K562 (cell line): ENCODE measurements around the gene BEST2. TPM values are rescaled to one million over a fixed set of nuclear protein-coding genes. Genes with fewer than 3 reads are reported as not detected.

Source experiments
- ARHGAP35 ChIP-seq: fragments of 450-650 bp; IDR thresholded peaks from 2 replicates; pipeline ENCODE4 v1.6.1; 2018; ENCODE audit not compliant: partially characterized antibody
- ARID3B ChIP-seq: fragments of 250-450 bp; sonication (Bioruptor Pico); IDR thresholded peaks from 2 replicates; pipeline ENCODE4 v1.4.0; 2020; ENCODE audit warnings: borderline replicate concordance
- CEBPZ ChIP-seq: fragments of 150-350 bp; IDR thresholded peaks from 2 replicates; pipeline ENCODE4 v1.6.1; 2014; ENCODE audit warnings: low read depth, mild to moderate bottlenecking, low read length, borderline replicate concordance
- CGGBP1 ChIP-seq: fragments of 250-450 bp; sonication (Bioruptor Pico); IDR thresholded peaks from 2 replicates; pipeline ENCODE4 v1.9.0; 2021; ENCODE audit warnings: mild to moderate bottlenecking
- DMBX1 ChIP-seq: fragments of 250-450 bp; sonication (Bioruptor Pico); IDR thresholded peaks from 2 replicates; pipeline ENCODE4 v1.8.0; 2022; ENCODE audit warnings: inconsistent platforms, mild to moderate bottlenecking, moderate library complexity, borderline replicate concordance
- FIP1L1 ChIP-seq: fragments of 200-400 bp; formaldehyde crosslinking; IDR thresholded peaks from 2 replicates; pipeline ENCODE4 v1.6.1; 2018; ENCODE audit warnings: mild to moderate bottlenecking, low read depth, low read length; ENCODE audit not compliant: poor library complexity, severe bottlenecking
- FOXJ2 ChIP-seq: fragments of 200-800 bp; sonication (Bioruptor generic); IDR thresholded peaks from 2 replicates; pipeline ENCODE4 v1.6.1; 2016; ENCODE audit warnings: missing genetic modification characterization, missing compliant biosample characterization
- KAT8 ChIP-seq: fragments of 450-650 bp; IDR thresholded peaks from 2 replicates; pipeline ENCODE4 v1.6.1; 2016; ENCODE audit warnings: low read depth, mild to moderate bottlenecking
- KLF6 ChIP-seq: fragments of 250-450 bp; sonication (Bioruptor Pico); IDR thresholded peaks from 2 replicates; pipeline ENCODE4 v1.4.0; 2020; ENCODE audit warnings: mild to moderate bottlenecking, moderate library complexity, borderline replicate concordance
- LCOR ChIP-seq: sonication (generic); formaldehyde crosslinking; IDR thresholded peaks from 2 replicates; pipeline ENCODE4 v1.8.0; 2022; ENCODE audit warnings: mild to moderate bottlenecking, missing genetic modification reagents
- NFYB ChIP-seq: IDR thresholded peaks from 2 replicates; pipeline ENCODE4 v1.6.1; 2011; ENCODE audit warnings: mild to moderate bottlenecking, moderate library complexity; ENCODE audit not compliant: insufficient read length; ENCODE audit errors: extremely low read depth
- NR3C1 ChIP-seq: sonication (generic); formaldehyde crosslinking; IDR thresholded peaks from 2 replicates; pipeline ENCODE4 v1.8.1; 2022; ENCODE audit warnings: missing genetic modification reagents
- NR4A1 ChIP-seq, 2 experiments: fragments of 250-450 bp in 1 of 2; fragments of 450-650 bp in 1 of 2; sonication (Bioruptor Pico) in 1 of 2; IDR thresholded peaks; 2 replicates each; pipeline versions ENCODE4 v1.4.0 to v1.6.1; 2016 to 2020; ENCODE audit warnings: mild to moderate bottlenecking in 2 of 2, missing compliant biosample characterization in 1 of 2, missing genetic modification characterization in 1 of 2, moderate library complexity in 1 of 2
- TCF7 ChIP-seq: sonication (generic); IDR thresholded peaks from 2 replicates; pipeline ENCODE4 v1.6.1; 2016; ENCODE audit warnings: antibody characterized with exemption, borderline replicate concordance
- XRCC5 ChIP-seq: fragments of 200-400 bp; formaldehyde crosslinking; IDR thresholded peaks from 2 replicates; pipeline ENCODE4 v1.6.1; 2017; ENCODE audit warnings: low read depth, mild to moderate bottlenecking, low read length
- ZC3H11A ChIP-seq: IDR thresholded peaks from 2 replicates; pipeline ENCODE4 v1.6.1; 2012; ENCODE audit warnings: low read depth, low read length, improper control_type of control experiment
- ZNF121 ChIP-seq: sonication (generic); formaldehyde crosslinking; conservative IDR thresholded peaks from 2 replicates; pipeline ENCODE4 v1.8.0; 2022; ENCODE audit warnings: missing genetic modification reagents
- ZNF124 ChIP-seq: sonication (generic); formaldehyde crosslinking; IDR thresholded peaks from 2 replicates; pipeline ENCODE4 v1.8.1; 2022; ENCODE audit warnings: missing genetic modification reagents
- polyA plus RNA-seq, 8 experiments: library from polyadenylated mRNA; depleted of rRNA in 4 of 8; stranded (reverse) in 5 of 8; unstranded in 3 of 8; fragments of >200 nt; fragmentation: Nextera tagmentation in 2 of 8; fragmentation: Illumina TruSeq in 1 of 8; extraction: Ambion mirVana in 2 of 8; extraction: Trizol in 1 of 8; gene quantifications; 2 replicates each; pipeline versions ENCODE4 v1.2.1 to v1.2.3, GENCODE V29; 2011 to 2014; ENCODE audit warnings: inconsistent platforms in 1 of 8, missing spikeins in 1 of 8
- total RNA-seq, 7 experiments: library from RNA; depleted of rRNA in 6 of 7; stranded (reverse); fragments of >200 nt in 6 of 7; fragmentation: Illumina TruSeq in 2 of 7; extraction: Trizol in 2 of 7; gene quantifications; 2 replicates each; pipeline versions ENCODE4 v1.2.1 to v1.2.3, GENCODE V29; 2011 to 2021; ENCODE audit warnings: low replicate concordance in 1 of 7
- TF ChIP-seq, protein P1 (sequence below): sonication (generic); formaldehyde crosslinking; IDR thresholded peaks from 2 replicates; pipeline ENCODE4 v1.8.0; 2022; ENCODE audit warnings: missing genetic modification reagents, mild to moderate bottlenecking, moderate library complexity, borderline replicate concordance

BEST2 gene
- total and polyA plus RNA-seq, 9 of the 15 experiments (the other 6 are each of a cell fraction or from before 2014, with no cell fraction given), result not detected

DNA sequence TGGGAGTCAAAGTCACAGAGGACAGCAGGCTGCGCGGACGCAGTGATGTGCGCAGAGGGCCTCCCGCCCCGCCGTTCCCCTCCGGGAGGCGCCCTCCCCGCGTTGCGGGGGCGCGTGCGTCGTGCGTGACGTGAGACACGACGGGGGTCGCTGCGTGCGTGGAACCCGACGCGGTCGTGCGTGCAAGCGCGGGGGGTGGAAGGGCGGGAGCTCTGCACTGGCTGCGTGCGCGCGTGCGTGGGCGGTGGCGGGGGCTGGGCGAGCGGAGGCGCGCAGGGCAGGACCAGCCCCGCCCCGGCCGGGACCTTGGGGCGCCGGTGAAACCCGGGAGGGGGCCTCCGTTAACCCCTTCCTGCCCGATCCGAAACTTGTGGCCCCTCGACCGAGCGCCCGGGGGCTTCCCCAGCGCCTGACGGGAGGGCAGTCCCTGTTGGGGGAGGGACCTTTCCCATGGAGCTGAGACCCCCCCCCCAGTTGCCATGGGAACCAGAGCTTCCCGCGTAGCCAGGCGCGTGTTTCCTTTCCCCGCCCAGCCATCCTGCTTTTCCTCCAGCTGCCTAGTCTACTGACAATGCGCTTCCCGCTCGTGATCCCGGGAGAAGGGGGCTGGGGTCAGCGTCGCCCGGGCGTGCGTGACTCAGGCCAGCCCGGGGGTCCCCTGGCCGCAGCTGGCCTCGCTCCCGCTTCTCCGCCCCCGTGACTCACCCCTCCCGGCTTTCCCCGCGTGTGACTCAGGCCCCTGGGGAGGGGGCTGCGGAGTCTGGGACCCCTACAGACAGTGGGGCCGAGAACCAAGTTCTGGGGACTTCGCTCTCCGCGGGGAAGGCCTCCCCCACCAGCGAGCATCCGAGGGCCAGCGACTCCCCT lies 31.1 kb downstream of the BEST2 start (continued):
- TF ChIP-seq NR3C1 (peak; percentile 32; the same call in 1 of the 2 replicates), NR4A1 (CRISPR knock-in tag; IDR thresholded peaks at IDR 0.05) (0 out of 2 replicates have a peak, but pooled peaks have one; percentile 29), NR4A1 (tag; IDR thresholded peaks at IDR 0.05) (no peak; the same call in 1 of the 2 replicates), ZC3H11A (no peak), CGGBP1 (CRISPR knock-in tag) (no peak), TCF7 (no peak), ARID3B (CRISPR knock-in tag) (no peak), KLF6 (CRISPR knock-in tag) (no peak), DMBX1 (CRISPR knock-in tag) (peak; percentile 80; the same call in 1 of the 2 replicates), LCOR (CRISPR knock-in tag) (0 out of 2 replicates have a peak, but pooled peaks have one; percentile 50), FOXJ2 (tag) (no peak), ZNF124 (CRISPR knock-in tag) (no peak), FIP1L1 (peak; percentile 95), NFYB (no peak), ZNF121 (CRISPR knock-in tag) (no peak), KAT8 (no peak), CEBPZ (no peak), XRCC5 (peak; percentile 71; the same call in 1 of the 2 replicates), ARHGAP35 (no peak)
- TF ChIP-seq, protein P1, sequence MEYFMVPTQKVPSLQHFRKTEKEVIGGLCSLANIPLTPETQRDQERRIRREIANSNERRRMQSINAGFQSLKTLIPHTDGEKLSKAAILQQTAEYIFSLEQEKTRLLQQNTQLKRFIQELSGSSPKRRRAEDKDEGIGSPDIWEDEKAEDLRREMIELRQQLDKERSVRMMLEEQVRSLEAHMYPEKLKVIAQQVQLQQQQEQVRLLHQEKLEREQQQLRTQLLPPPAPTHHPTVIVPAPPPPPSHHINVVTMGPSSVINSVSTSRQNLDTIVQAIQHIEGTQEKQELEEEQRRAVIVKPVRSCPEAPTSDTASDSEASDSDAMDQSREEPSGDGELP (CRISPR knock-in tag), result peak; percentile 62
